ENCODE measurements around the gene MED27. TPM values are rescaled to one million over a fixed set of nuclear protein-coding genes. Genes with fewer than 3 reads are reported as not detected.

Gene MED27
- total and polyA plus RNA-seq, 2 of the 8 experiments (the other 6 are each of a cell fraction or from before 2014, with no cell fraction given) = 29.9 to 56.5 TPM

DNA sequence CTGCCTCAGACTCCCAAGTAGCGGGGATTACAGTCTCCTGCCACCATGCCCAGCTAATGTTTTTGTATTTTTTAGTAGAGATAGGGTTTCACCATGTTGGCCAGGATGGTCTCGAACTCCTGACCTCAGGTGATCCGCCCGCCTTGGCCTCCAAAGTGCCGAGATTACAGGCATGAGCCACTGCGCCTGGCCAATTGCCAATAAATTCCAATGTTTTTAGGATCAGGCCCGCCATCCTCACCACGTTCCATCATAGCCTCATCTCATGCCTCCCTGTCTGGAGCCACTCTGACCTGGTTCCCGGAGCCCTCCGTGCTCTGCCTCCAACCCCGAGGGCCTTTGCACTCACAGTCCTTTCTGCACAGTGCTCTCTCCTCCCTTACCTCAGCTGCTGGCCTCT lies 268.3 kb downstream of the MED27 start:
- Histone ChIP-seq H2BK5ac (ENCODE audit: low read depth, low read length) (no peak overlapping the region), H3K14ac (ENCODE audit: insufficient read length) (no peak overlapping the region), H4K8ac (ENCODE audit: extremely low read depth, insufficient read depth, low read length) (no peak overlapping the region), H3K23me2 (ENCODE audit: low read depth, low read length) (no peaks in the 10 kb centered on the region; the same call in 1 of the 2 replicates), H3K27me3 (replicated peaks in 1 of 4; ENCODE audit: control insufficient read depth in 3 of 4, extremely low read depth in 1 of 4, insufficient read depth in 3 of 4, low read length in 3 of 4) (no peaks in the 10 kb centered on the region), H3K18ac (ENCODE audit: extremely low read depth, low read length) (no peak overlapping the region), H2BK20ac (ENCODE audit: low read length) (no peak overlapping the region), H2BK12ac (ENCODE audit: low read depth, low read length) (peak overlapping the region; percentile 68; the same call in 1 of the 2 replicates), H3K4me3 (ENCODE audit: extremely low read depth in 1 of 4, insufficient read depth in 2 of 4, low read depth in 3 of 4, low read length in 4 of 4) (no peak overlapping the region), H3K23ac (ENCODE audit: insufficient read length) (no peak overlapping the region), H2AFZ (ENCODE audit: low read length) (no peak overlapping the region), H3K27ac (ENCODE audit: low read depth, low read length) (no peak overlapping the region), H2AK5ac (ENCODE audit: low read depth, low read length) (peak overlapping the region; percentile 34; the same call in 1 of the 2 replicates), H4K5ac (ENCODE audit: insufficient read length, low read depth, low read length) (no peak overlapping the region), H3K4me2 (ENCODE audit: insufficient read depth in 1 of 2, low read depth in 2 of 2, low read length in 2 of 2) (no peak overlapping the region), H2BK120ac (replicated peaks; ENCODE audit: low read depth, low read length) (no peak overlapping the region), H3K4me1 (replicated peaks in 1 of 4; ENCODE audit: control insufficient read depth in 3 of 4, insufficient read depth in 4 of 4, low read length in 3 of 4) (peaks cover 4 to 19% (median 14%) of the 10 kb centered on the region in 4 experiments), H3K56ac (replicated peaks; ENCODE audit: insufficient read length, low read depth, low read length) (no peak overlapping the region), H4K20me1 (replicated peaks in 1 of 2; ENCODE audit: control insufficient read depth in 1 of 2, insufficient read depth in 2 of 2, low read length in 2 of 2) (no peaks in the 10 kb centered on the region), H3K79me2 (ENCODE audit: control insufficient read depth in 1 of 2, insufficient read depth in 2 of 2, low read length in 2 of 2) (no peaks in the 10 kb centered on the region), H3K79me1 (ENCODE audit: low read depth, low read length) (no peaks in the 10 kb centered on the region), H3K36me3 (ENCODE audit: control insufficient read depth in 2 of 4, insufficient read depth in 4 of 4, low read length in 3 of 4) (no peaks in the 10 kb centered on the region), H3K9ac (replicated peaks in 1 of 4; ENCODE audit: extremely low read depth in 1 of 4, low read depth in 3 of 4, low read length in 3 of 4) (no peak overlapping the region), H3K9me3 (ENCODE audit: insufficient read depth in 2 of 2, low read depth in 1 of 2, low read length in 1 of 2) (no peaks in the 10 kb centered on the region), H2BK15ac (ENCODE audit: low read length) (peak overlapping the region; percentile 61; the same call in 1 of the 2 replicates), H3K4ac (replicated peaks; ENCODE audit: insufficient read length, low read depth, low read length) (no peak overlapping the region), H4K91ac (replicated peaks; ENCODE audit: insufficient read length, low read length) (peak overlapping the region; percentile 6)
- DNase-seq (ENCODE audit: low read depth in 1 of 2, low spot score in 2 of 2) (no peak), FAIRE-seq (no peak)
- CTCF ChIA-PET (ENCODE audit: partially characterized antibody) = interaction anchor here (1.0 to 3.1 kb wide), 8 partner anchors 9 to 359 kb away, joined by 3 to 17 read pairs (median 4); no protein-coding TSS in a partner anchor
- POLR2A ChIA-PET (ENCODE audit: partially characterized antibody) = no interaction called here
- 89% methylated on average over 11 of the region's 11 CpGs; no CpG with 5 or more reads in 1 of the 2 experiments for WGBS, 2 experiments (ENCODE audit: extremely low coverage in 1 of 2, insufficient coverage in 1 of 2, insufficient read length in 1 of 2, insufficient replicate concordance in 2 of 2, low coverage in 1 of 2, low lambda C conversion rate in 2 of 2, missing lambda C conversion rate in 1 of 2)
- TF ChIP-seq KDM4A (IDR thresholded peaks at IDR 0.05; ENCODE audit: low read depth, low read length, severe bottlenecking) = no peak
- TF ChIP-seq, protein P1, sequence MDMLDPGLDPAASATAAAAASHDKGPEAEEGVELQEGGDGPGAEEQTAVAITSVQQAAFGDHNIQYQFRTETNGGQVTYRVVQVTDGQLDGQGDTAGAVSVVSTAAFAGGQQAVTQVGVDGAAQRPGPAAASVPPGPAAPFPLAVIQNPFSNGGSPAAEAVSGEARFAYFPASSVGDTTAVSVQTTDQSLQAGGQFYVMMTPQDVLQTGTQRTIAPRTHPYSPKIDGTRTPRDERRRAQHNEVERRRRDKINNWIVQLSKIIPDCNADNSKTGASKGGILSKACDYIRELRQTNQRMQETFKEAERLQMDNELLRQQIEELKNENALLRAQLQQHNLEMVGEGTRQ (IDR thresholded peaks at IDR 0.05; ENCODE audit: low read length) = no peak
- no peak for TF ChIP-seq HDAC2 (IDR thresholded peaks at IDR 0.05; ENCODE audit: borderline replicate concordance in 1 of 2, low read depth in 2 of 2, low read length in 2 of 2)
- TF ChIP-seq SAP30 (IDR thresholded peaks at IDR 0.05; ENCODE audit: insufficient read depth, insufficient replicate concordance, low read length) = no peak
